Panc1 (cell line): ENCODE results near the gene MRPL20. TPM values are rescaled to one million over a fixed set of nuclear protein-coding genes. Genes with fewer than 3 reads are reported as not detected.
A peak's percentile ranks its signal among the peaks of the same experiment; 100 is the strongest.
"Not testable (repeated sequence)": the region's sequence is repeated elsewhere in the genome, so short reads cannot be mapped to it uniquely, and the experiment has no call there.

Experiments used
- ATAC-seq: fragments of 200-7000 bp; cut with Tn5 transposase; 2 replicates; pipeline ENCODE4 v1.9.1; 2020; ENCODE audit warnings: mild to moderate bottlenecking, moderate library complexity
- BruUV-seq: library from RNA; stranded (reverse); fragments of 400-500 nt; replicated peaks from 2 replicates; lab custom pipeline; 2021; lab: Mats Ljungman, UMichigan
- CTCF ChIA-PET: fragments of 300-600 bp; sonication (Branson Sonifier 250); formaldehyde crosslinking; loops from one replicate; lab custom pipeline; 2022; ENCODE audit warnings: antibody characterized with exemption; lab: Charles Lee
- POLR2A ChIA-PET: fragments of 300-600 bp; sonication (Branson Sonifier 250); formaldehyde crosslinking; loops from one replicate; lab custom pipeline; 2022; ENCODE audit warnings: antibody characterized with exemption; lab: Charles Lee
- DNase-seq: peaks from one replicate; pipeline ENCODE4 v3.0.0-alpha.2; 2010; ENCODE audit warnings: low read depth, low spot score
- H3K27ac ChIP-seq: 2 replicates; pipeline ENCODE4 v1.5.1; 2011; ENCODE audit warnings: mild to moderate bottlenecking, low read length, inconsistent platforms
- H3K27me3 ChIP-seq: fragments of 200-500 bp; sonication (Bioruptor generic); 2 replicates; pipeline ENCODE4 v1.6.0; 2014; ENCODE audit warnings: low read length, inconsistent platforms; ENCODE audit not compliant: control insufficient read depth, insufficient read depth
- H3K36me3 ChIP-seq: fragments of 200-500 bp; sonication (Bioruptor generic); 2 replicates; pipeline ENCODE4 v1.5.1; 2014; ENCODE audit warnings: inconsistent platforms, mild to moderate bottlenecking, low read length, moderate library complexity; ENCODE audit not compliant: control insufficient read depth, insufficient read depth
- H3K4me1 ChIP-seq: 2 replicates; pipeline ENCODE4 v1.5.1; 2011; ENCODE audit warnings: inconsistent platforms, mild to moderate bottlenecking, low read length, moderate library complexity; ENCODE audit not compliant: control insufficient read depth, insufficient read depth
- H3K4me3 ChIP-seq, 2 experiments: 2 replicates each; pipeline ENCODE4 v1.5.1; 2011 to 2012; ENCODE audit warnings: low read depth in 2 of 2, low read length in 2 of 2, mild to moderate bottlenecking in 2 of 2, inconsistent platforms in 1 of 2, moderate library complexity in 1 of 2
- H3K9me3 ChIP-seq: fragments of 200-500 bp; sonication (Bioruptor generic); 2 replicates; pipeline ENCODE4 v1.5.1; 2014; ENCODE audit warnings: low read depth, mild to moderate bottlenecking, inconsistent platforms, low read length, moderate library complexity; ENCODE audit not compliant: control insufficient read depth, insufficient read depth
- CTCF ChIP-seq: fragments of 450-650 bp; IDR thresholded peaks from 2 replicates; pipeline ENCODE4 v1.5.1; 2017; ENCODE audit warnings: mild to moderate bottlenecking
- POLR2AphosphoS5 ChIP-seq: IDR thresholded peaks from 2 replicates; pipeline ENCODE4 v1.6.1; 2012; ENCODE audit warnings: mild to moderate bottlenecking, low read depth, low read length, moderate library complexity
- SIN3A ChIP-seq: IDR thresholded peaks from 2 replicates; pipeline ENCODE4 v1.6.1; 2012; ENCODE audit warnings: low read depth, mild to moderate bottlenecking, low read length, moderate library complexity, borderline replicate concordance; ENCODE audit not compliant: insufficient read depth
- TCF7L2 ChIP-seq: IDR thresholded peaks from 2 replicates; pipeline ENCODE4 v1.6.1; 2011; ENCODE audit warnings: mild to moderate bottlenecking, low read depth, low read length, inconsistent platforms
- in situ Hi-C: cut with HindIII; loops from 2 replicates; pipeline ENCODE4 v1.10.0; 2016; ENCODE audit warnings: low sequenced_read_pairs, low pct_unique_long_range_greater_than_20kb
- intact Hi-C: fragments of 100-400 bp; cut with micrococcal nuclease; formaldehyde crosslinking; loops from one replicate; pipeline ENCODE4 v1.10.0; 2022; ENCODE audit not compliant: unreplicated experiment
- total RNA-seq: library from RNA; stranded (reverse); gene quantifications from one replicate; pipeline ENCODE4 v1.2.1, GENCODE V29; 2021; ENCODE audit not compliant: unreplicated experiment
- TF ChIP-seq, protein P1 (sequence below), 2 experiments: IDR thresholded peaks; 2 replicates each; pipeline ENCODE4 v1.6.1; 2011 to 2012; ENCODE audit warnings: low read depth in 2 of 2, control low read depth in 1 of 2, low read length in 1 of 2, mild to moderate bottlenecking in 1 of 2, moderate library complexity in 1 of 2; ENCODE audit not compliant: insufficient read depth in 1 of 2

Gene MRPL20
- total RNA-seq, 1 experiment from 2014 or later, result 196 TPM

GRCh38 chr1:1406101-1406820 is 832 bp downstream of the MRPL20 start:
- ChIA-PET POLR2A (no interaction called here), CTCF (no interaction called here)
- Histone ChIP-seq H3K4me1 (peaks cover 43% of the 10 kb centered on the region), H3K27me3 (no peaks in the 10 kb centered on the region), H3K27ac (peak overlapping the region; percentile 96), H3K4me3 (peak overlapping the region; percentile 81 to 88), H3K36me3 (peaks cover 8% of the 10 kb centered on the region), H3K9me3 (no peaks in the 10 kb centered on the region)
- in situ Hi-C loops, result no loop called here
- peak; percentile 0 for ATAC-seq
- intact Hi-C loops, result no loop called here
- no TSS peak for BruUV-seq
- TF ChIP-seq CTCF (no peak; the same call in 1 of the 2 replicates), POLR2AphosphoS5 (no peak), SIN3A (no peak), TCF7L2 (no peak)
- TF ChIP-seq, protein P1, sequence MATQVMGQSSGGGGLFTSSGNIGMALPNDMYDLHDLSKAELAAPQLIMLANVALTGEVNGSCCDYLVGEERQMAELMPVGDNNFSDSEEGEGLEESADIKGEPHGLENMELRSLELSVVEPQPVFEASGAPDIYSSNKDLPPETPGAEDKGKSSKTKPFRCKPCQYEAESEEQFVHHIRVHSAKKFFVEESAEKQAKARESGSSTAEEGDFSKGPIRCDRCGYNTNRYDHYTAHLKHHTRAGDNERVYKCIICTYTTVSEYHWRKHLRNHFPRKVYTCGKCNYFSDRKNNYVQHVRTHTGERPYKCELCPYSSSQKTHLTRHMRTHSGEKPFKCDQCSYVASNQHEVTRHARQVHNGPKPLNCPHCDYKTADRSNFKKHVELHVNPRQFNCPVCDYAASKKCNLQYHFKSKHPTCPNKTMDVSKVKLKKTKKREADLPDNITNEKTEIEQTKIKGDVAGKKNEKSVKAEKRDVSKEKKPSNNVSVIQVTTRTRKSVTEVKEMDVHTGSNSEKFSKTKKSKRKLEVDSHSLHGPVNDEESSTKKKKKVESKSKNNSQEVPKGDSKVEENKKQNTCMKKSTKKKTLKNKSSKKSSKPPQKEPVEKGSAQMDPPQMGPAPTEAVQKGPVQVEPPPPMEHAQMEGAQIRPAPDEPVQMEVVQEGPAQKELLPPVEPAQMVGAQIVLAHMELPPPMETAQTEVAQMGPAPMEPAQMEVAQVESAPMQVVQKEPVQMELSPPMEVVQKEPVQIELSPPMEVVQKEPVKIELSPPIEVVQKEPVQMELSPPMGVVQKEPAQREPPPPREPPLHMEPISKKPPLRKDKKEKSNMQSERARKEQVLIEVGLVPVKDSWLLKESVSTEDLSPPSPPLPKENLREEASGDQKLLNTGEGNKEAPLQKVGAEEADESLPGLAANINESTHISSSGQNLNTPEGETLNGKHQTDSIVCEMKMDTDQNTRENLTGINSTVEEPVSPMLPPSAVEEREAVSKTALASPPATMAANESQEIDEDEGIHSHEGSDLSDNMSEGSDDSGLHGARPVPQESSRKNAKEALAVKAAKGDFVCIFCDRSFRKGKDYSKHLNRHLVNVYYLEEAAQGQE (IDR thresholded peaks at IDR 0.05; ENCODE audit: insufficient read depth in 1 of 2, low read depth in 2 of 2, low read length in 1 of 2), result no peak
- no peak for DNase-seq

DNA sequence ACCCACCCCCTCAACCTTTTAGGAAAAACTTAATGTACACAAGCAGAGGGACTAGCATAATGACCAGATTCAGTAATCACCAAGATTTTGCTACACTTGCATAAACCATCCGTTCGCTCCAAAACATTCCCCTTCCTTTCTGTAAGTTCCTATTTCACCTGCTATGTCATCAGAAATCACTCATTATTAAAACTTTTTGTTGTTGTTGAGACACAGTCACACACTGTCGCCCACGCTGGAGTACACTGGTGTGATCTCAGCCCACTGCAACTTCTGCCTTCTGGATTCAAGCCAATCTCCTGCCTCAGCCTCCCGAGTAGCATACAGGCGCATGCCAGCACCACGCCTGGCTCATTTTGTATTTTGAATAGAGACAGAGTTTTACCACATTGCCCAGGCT is 3.4 kb downstream of the MRPL20 start:
- ATAC-seq, result no peak
- TF ChIP-seq POLR2AphosphoS5 (0 out of 2 replicates have a peak, but pooled peaks have one; percentile 29), SIN3A (no peak)
- H3K4me1 ChIP-seq, result peaks cover 52% of the 10 kb centered on the region

GRCh38 chr1:1402901-1403392 is 4.1 kb downstream of the MRPL20 start:
- H3K36me3 ChIP-seq, result peaks cover 16% of the 10 kb centered on the region
- ATAC-seq, BruUV-seq, H3K27me3 ChIP-seq, H3K9me3 ChIP-seq, in situ Hi-C loops, DNase-seq, H3K4me3 ChIP-seq: not testable (repeated sequence)
- ChIA-PET CTCF (interaction anchor here (0.7 to 1.5 kb wide), 3 partner anchors 28 to 107 kb away, joined by 3 to 11 read pairs (median 5); no protein-coding TSS in a partner anchor), POLR2A (interaction anchor here (1.0 kb wide), 1 partner anchor 28 kb away, joined by 3 read pairs; no protein-coding TSS in a partner anchor)
- peak overlapping the region; percentile 98 for H3K27ac ChIP-seq
- intact Hi-C loops, result loop anchor here (5.0 kb wide), 1 partner anchor 34 kb away; the partner anchor contains the start of gene VWA1
- H3K4me1 ChIP-seq, result peaks cover 50% of the 10 kb centered on the region

More for the DNA sequence above, 3.4 kb downstream of the MRPL20 start:
- BruUV-seq, result no TSS peak
- intact Hi-C loops (loop anchor here (5.0 kb wide), 1 partner anchor 34 kb away; the partner anchor contains the start of gene VWA1), in situ Hi-C loops (no loop called here)
- CTCF ChIA-PET, result no interaction called here
- Histone ChIP-seq H3K4me3 (no peak overlapping the region), H3K27me3 (no peaks in the 10 kb centered on the region), H3K36me3 (peaks cover 13% of the 10 kb centered on the region), H3K27ac (peak overlapping the region; percentile 98), H3K9me3 (no peaks in the 10 kb centered on the region)
- POLR2A ChIA-PET, result no interaction called here
- no peak for DNase-seq
